Panc1 (cell line): Measurements from ENCODE around the gene ANTXR1. TPM values are rescaled to one million over a fixed set of nuclear protein-coding genes. Genes with fewer than 3 reads are reported as not detected.

Experiments
- ATAC-seq: fragments of 200-7000 bp; cut with Tn5 transposase; 2 replicates; pipeline ENCODE4 v1.9.1; 2020; ENCODE audit warnings: mild to moderate bottlenecking, moderate library complexity
- BruUV-seq: library from RNA; stranded (reverse); fragments of 400-500 nt; replicated peaks from 2 replicates; lab custom pipeline; 2021; lab: Mats Ljungman, UMichigan
- CTCF ChIA-PET: fragments of 300-600 bp; sonication (Branson Sonifier 250); formaldehyde crosslinking; loops from one replicate; lab custom pipeline; 2022; ENCODE audit warnings: antibody characterized with exemption; lab: Charles Lee
- POLR2A ChIA-PET: fragments of 300-600 bp; sonication (Branson Sonifier 250); formaldehyde crosslinking; loops from one replicate; lab custom pipeline; 2022; ENCODE audit warnings: antibody characterized with exemption; lab: Charles Lee
- DNase-seq: peaks from one replicate; pipeline ENCODE4 v3.0.0-alpha.2; 2010; ENCODE audit warnings: low read depth, low spot score
- H3K27ac ChIP-seq: 2 replicates; pipeline ENCODE4 v1.5.1; 2011; ENCODE audit warnings: mild to moderate bottlenecking, low read length, inconsistent platforms
- H3K27me3 ChIP-seq: fragments of 200-500 bp; sonication (Bioruptor generic); 2 replicates; pipeline ENCODE4 v1.6.0; 2014; ENCODE audit warnings: low read length, inconsistent platforms; ENCODE audit not compliant: control insufficient read depth, insufficient read depth
- H3K36me3 ChIP-seq: fragments of 200-500 bp; sonication (Bioruptor generic); 2 replicates; pipeline ENCODE4 v1.5.1; 2014; ENCODE audit warnings: inconsistent platforms, mild to moderate bottlenecking, low read length, moderate library complexity; ENCODE audit not compliant: control insufficient read depth, insufficient read depth
- H3K4me1 ChIP-seq: 2 replicates; pipeline ENCODE4 v1.5.1; 2011; ENCODE audit warnings: inconsistent platforms, mild to moderate bottlenecking, low read length, moderate library complexity; ENCODE audit not compliant: control insufficient read depth, insufficient read depth
- H3K4me3 ChIP-seq, 2 experiments: 2 replicates each; pipeline ENCODE4 v1.5.1; 2011 to 2012; ENCODE audit warnings: low read depth in 2 of 2, low read length in 2 of 2, mild to moderate bottlenecking in 2 of 2, inconsistent platforms in 1 of 2, moderate library complexity in 1 of 2
- H3K9me3 ChIP-seq: fragments of 200-500 bp; sonication (Bioruptor generic); 2 replicates; pipeline ENCODE4 v1.5.1; 2014; ENCODE audit warnings: low read depth, mild to moderate bottlenecking, inconsistent platforms, low read length, moderate library complexity; ENCODE audit not compliant: control insufficient read depth, insufficient read depth
- CTCF ChIP-seq: fragments of 450-650 bp; IDR thresholded peaks from 2 replicates; pipeline ENCODE4 v1.5.1; 2017; ENCODE audit warnings: mild to moderate bottlenecking
- POLR2AphosphoS5 ChIP-seq: IDR thresholded peaks from 2 replicates; pipeline ENCODE4 v1.6.1; 2012; ENCODE audit warnings: mild to moderate bottlenecking, low read depth, low read length, moderate library complexity
- REST ChIP-seq, 2 experiments: IDR thresholded peaks; 2 replicates each; pipeline ENCODE4 v1.6.1; 2011 to 2012; ENCODE audit warnings: low read depth in 2 of 2, control low read depth in 1 of 2, low read length in 1 of 2, mild to moderate bottlenecking in 1 of 2, moderate library complexity in 1 of 2; ENCODE audit not compliant: insufficient read depth in 1 of 2
- SIN3A ChIP-seq: IDR thresholded peaks from 2 replicates; pipeline ENCODE4 v1.6.1; 2012; ENCODE audit warnings: low read depth, mild to moderate bottlenecking, low read length, moderate library complexity, borderline replicate concordance; ENCODE audit not compliant: insufficient read depth
- TCF7L2 ChIP-seq: IDR thresholded peaks from 2 replicates; pipeline ENCODE4 v1.6.1; 2011; ENCODE audit warnings: mild to moderate bottlenecking, low read depth, low read length, inconsistent platforms
- in situ Hi-C: cut with HindIII; loops from 2 replicates; pipeline ENCODE4 v1.10.0; 2016; ENCODE audit warnings: low sequenced_read_pairs, low pct_unique_long_range_greater_than_20kb
- intact Hi-C: fragments of 100-400 bp; cut with micrococcal nuclease; formaldehyde crosslinking; loops from one replicate; pipeline ENCODE4 v1.10.0; 2022; ENCODE audit not compliant: unreplicated experiment
- total RNA-seq: library from RNA; stranded (reverse); gene quantifications from one replicate; pipeline ENCODE4 v1.2.1, GENCODE V29; 2021; ENCODE audit not compliant: unreplicated experiment

The ANTXR1 gene
- total RNA-seq, 1 experiment from 2014 or later = 132 TPM

DNA sequence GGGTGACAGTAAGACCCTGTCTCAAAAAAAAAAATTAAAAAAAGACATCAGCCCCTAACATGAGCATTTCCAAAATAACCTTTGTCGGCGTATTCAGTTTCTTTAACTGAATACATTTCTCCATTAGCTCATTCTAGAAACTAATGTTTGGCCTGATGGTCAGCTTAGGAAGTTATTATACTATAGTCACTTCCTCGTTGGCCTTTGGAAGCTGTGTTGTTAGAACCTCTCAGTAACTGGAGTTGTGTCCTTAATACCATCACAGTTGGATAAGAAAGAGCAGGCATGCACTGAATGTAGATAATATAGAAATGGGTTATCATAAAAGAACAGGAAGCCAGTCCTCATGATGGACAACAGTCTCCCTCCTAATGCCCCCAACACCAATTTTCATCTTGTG lies 112.8 kb downstream of the ANTXR1 start:
- intact Hi-C loops = no loop called here
- BruUV-seq = no TSS peak

GRCh38 chr2:69126341-69126740 lies 113.4 kb downstream of the ANTXR1 start:
- no peak for TF ChIP-seq REST (IDR thresholded peaks at IDR 0.05; ENCODE audit: insufficient read depth in 1 of 2, low read depth in 2 of 2, low read length in 1 of 2)
- TF ChIP-seq TCF7L2 = no peak
- TF ChIP-seq POLR2AphosphoS5 = no peak
- TF ChIP-seq SIN3A = no peak
- no peak for TF ChIP-seq CTCF
- POLR2A ChIA-PET = no interaction called here
- ATAC-seq = no peak
- Histone ChIP-seq H3K27me3 (no peaks in the 10 kb centered on the region), H3K27ac (peak overlapping the region; percentile 17; the same call in 1 of the 2 replicates), H3K36me3 (no peaks in the 10 kb centered on the region), H3K4me3 (no peak overlapping the region), H3K4me1 (no peaks in the 10 kb centered on the region), H3K9me3 (no peaks in the 10 kb centered on the region)
- CTCF ChIA-PET = no interaction called here
- no TSS peak for BruUV-seq
- in situ Hi-C loops = no loop called here
- intact Hi-C loops = no loop called here
- DNase-seq = no peak

More for the DNA sequence above, 112.8 kb downstream of the ANTXR1 start:
- POLR2A ChIA-PET = no interaction called here
- Histone ChIP-seq H3K9me3 (no peaks in the 10 kb centered on the region), H3K27ac (no peak overlapping the region), H3K36me3 (no peaks in the 10 kb centered on the region), H3K4me3 (no peak overlapping the region), H3K4me1 (no peaks in the 10 kb centered on the region), H3K27me3 (no peaks in the 10 kb centered on the region)
- ATAC-seq (no peak), DNase-seq (no peak)
- CTCF ChIA-PET = no interaction called here
- TF ChIP-seq POLR2AphosphoS5 = no peak
- in situ Hi-C loops = no loop called here

DNA sequence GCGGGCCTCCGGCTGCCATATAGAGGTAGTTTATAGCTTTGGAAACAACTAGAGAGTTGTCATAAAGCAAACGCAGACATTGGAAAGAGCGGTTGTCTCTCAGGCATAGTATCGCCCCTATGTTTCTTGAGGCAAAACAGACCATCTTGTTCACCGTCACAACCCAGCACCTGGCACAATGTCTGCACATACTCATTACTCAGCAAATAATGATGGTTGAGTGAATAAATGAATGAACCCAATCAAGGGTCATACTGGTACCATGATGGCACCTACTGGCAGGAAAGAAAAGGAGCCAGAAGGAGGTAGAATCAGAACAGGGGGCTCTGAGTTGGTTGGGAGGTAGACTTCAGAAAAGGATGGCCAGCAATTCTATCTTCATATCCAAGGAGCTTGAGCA lies 118.5 kb downstream of the ANTXR1 start:
- no peaks in the 10 kb centered on the region for H3K9me3 ChIP-seq
- H3K27ac ChIP-seq = peak overlapping the region; percentile 100
- in situ Hi-C loops = no loop called here
- POLR2A ChIA-PET = no interaction called here
- CTCF ChIA-PET = no interaction called here
- intact Hi-C loops = no loop called here
- no peaks in the 10 kb centered on the region; the same call in 1 of the 2 replicates for H3K36me3 ChIP-seq
- ATAC-seq = no peak
- H3K4me3 ChIP-seq = no peak overlapping the region
- no peaks in the 10 kb centered on the region for H3K27me3 ChIP-seq
- BruUV-seq = no TSS peak
- no peak for TF ChIP-seq REST (IDR thresholded peaks at IDR 0.05; ENCODE audit: insufficient read depth in 1 of 2, low read depth in 2 of 2, low read length in 1 of 2)
- TF ChIP-seq CTCF = no peak
- no peak for TF ChIP-seq TCF7L2
- no peak for TF ChIP-seq POLR2AphosphoS5
- no peak for TF ChIP-seq SIN3A
- no peak for DNase-seq
- peaks cover 23% of the 10 kb centered on the region for H3K4me1 ChIP-seq
